HepG2 (cell line): ENCODE results near the gene TTC8. TPM values are rescaled to one million over a fixed set of nuclear protein-coding genes. Genes with fewer than 3 reads are reported as not detected.
A peak's percentile ranks its signal among the peaks of the same experiment; 100 is the strongest.

Experiments
- CBX5 ChIP-seq: sonication (generic); formaldehyde crosslinking; IDR thresholded peaks from 2 replicates; pipeline ENCODE4 v1.4.0; 2020; ENCODE audit warnings: missing genetic modification reagents, borderline replicate concordance
- CHD2 ChIP-seq: IDR thresholded peaks from 2 replicates; pipeline ENCODE4 v1.6.1; 2011; ENCODE audit warnings: low read depth, low read length, improper control_type of control experiment
- EHMT2 ChIP-seq: fragments of 200-600 bp; sonication (generic); IDR thresholded peaks from 2 replicates; pipeline ENCODE4 v1.7.0; 2017; ENCODE audit warnings: antibody characterized with exemption, low read depth, low read length, borderline replicate concordance
- HHEX ChIP-seq: IDR thresholded peaks from 2 replicates; pipeline ENCODE4 v1.6.1; 2016; ENCODE audit warnings: control low read depth
- KDM6A ChIP-seq: IDR thresholded peaks from 2 replicates; pipeline ENCODE4 v1.6.1; 2016; ENCODE audit warnings: low read depth
- NFYB ChIP-seq: sonication (generic); formaldehyde crosslinking; IDR thresholded peaks from 2 replicates; pipeline ENCODE4 v1.4.0; 2020; ENCODE audit warnings: missing genetic modification reagents
- RARA ChIP-seq: IDR thresholded peaks from 2 replicates; pipeline ENCODE4 v1.6.1; 2016; ENCODE audit warnings: missing genetic modification reagents, missing compliant biosample characterization
- RBM39 ChIP-seq: fragments of 200-400 bp; formaldehyde crosslinking; IDR thresholded peaks from one replicate; pipeline ENCODE4 v1.6.1; 2018; ENCODE audit warnings: antibody characterized with exemption, mild to moderate bottlenecking, low read depth, low read length; ENCODE audit not compliant: poor library complexity, severe bottlenecking
- SP140L ChIP-seq: sonication (generic); formaldehyde crosslinking; IDR thresholded peaks from 2 replicates; pipeline ENCODE4 v1.4.0; 2020; ENCODE audit warnings: missing genetic modification reagents, borderline replicate concordance
- TBX3 ChIP-seq: fragments of 450-650 bp; IDR thresholded peaks from 2 replicates; pipeline ENCODE4 v1.6.1; 2017; ENCODE audit warnings: antibody characterized with exemption, mild to moderate bottlenecking, inconsistent platforms, borderline replicate concordance
- TEAD2 ChIP-seq: sonication (generic); formaldehyde crosslinking; IDR thresholded peaks from 2 replicates; pipeline ENCODE4 v1.9.0; 2021; ENCODE audit warnings: missing genetic modification reagents
- ZIK1 ChIP-seq: sonication (generic); formaldehyde crosslinking; IDR thresholded peaks from 2 replicates; pipeline ENCODE4 v1.5.0; 2020; ENCODE audit warnings: mild to moderate bottlenecking, low read depth, missing genetic modification reagents, borderline replicate concordance
- ZNF234 ChIP-seq: sonication (generic); formaldehyde crosslinking; conservative IDR thresholded peaks from 2 replicates; pipeline ENCODE4 v1.5.1; 2020; ENCODE audit warnings: mild to moderate bottlenecking, missing genetic modification reagents
- ZNF263 ChIP-seq: sonication (generic); formaldehyde crosslinking; IDR thresholded peaks from 2 replicates; pipeline ENCODE4 v1.4.0; 2020; ENCODE audit warnings: missing genetic modification reagents
- ZNF3 ChIP-seq: IDR thresholded peaks from 2 replicates; pipeline ENCODE4 v1.7.0; 2017; ENCODE audit warnings: inconsistent platforms
- ZNF337 ChIP-seq: sonication (generic); formaldehyde crosslinking; IDR thresholded peaks from 2 replicates; pipeline ENCODE4 v1.5.1; 2020; ENCODE audit warnings: missing genetic modification reagents, low read depth, mild to moderate bottlenecking, borderline replicate concordance
- ZNF431 ChIP-seq: sonication (generic); formaldehyde crosslinking; IDR thresholded peaks from 2 replicates; pipeline ENCODE4 v1.9.0; 2022; ENCODE audit warnings: missing genetic modification reagents, low read depth, mild to moderate bottlenecking, borderline replicate concordance
- ZNF558 ChIP-seq: sonication (generic); formaldehyde crosslinking; IDR thresholded peaks from 2 replicates; pipeline ENCODE4 v1.9.0; 2022; ENCODE audit warnings: mild to moderate bottlenecking, missing genetic modification reagents, borderline replicate concordance
- ZNF792 ChIP-seq: IDR thresholded peaks from 2 replicates; pipeline ENCODE4 v1.6.1; 2016
- ZNF891 ChIP-seq: sonication (generic); formaldehyde crosslinking; IDR thresholded peaks from 2 replicates; pipeline ENCODE4 v1.5.0; 2020; ENCODE audit warnings: mild to moderate bottlenecking, missing genetic modification reagents
- ZSCAN21 ChIP-seq: sonication (generic); formaldehyde crosslinking; IDR thresholded peaks from 2 replicates; pipeline ENCODE4 v1.8.0; 2022; ENCODE audit warnings: mild to moderate bottlenecking, missing genetic modification reagents, moderate library complexity, borderline replicate concordance
- polyA plus RNA-seq, 8 experiments: library from polyadenylated mRNA; depleted of rRNA in 3 of 8; stranded (reverse) in 7 of 8; unstranded in 1 of 8; fragments of >200 nt; fragmentation: Illumina TruSeq in 4 of 8; extraction: Trizol in 4 of 8; gene quantifications; 2 replicates each; pipeline versions ENCODE4 v1.2.1 to v1.2.3, GENCODE V29; 2011 to 2016; ENCODE audit warnings: low read depth in 4 of 8, missing spikeins in 1 of 8, mixed read lengths in 1 of 8; ENCODE audit not compliant: insufficient read depth in 1 of 8
- total RNA-seq, 5 experiments: library from RNA; depleted of rRNA; stranded (reverse); fragments of >200 nt; fragmentation: Illumina TruSeq; extraction: Trizol; gene quantifications; 2 replicates each; pipeline ENCODE4 v1.2.3, GENCODE V29; 2016; ENCODE audit warnings: low read depth in 1 of 5
- TF ChIP-seq, protein P1 (sequence below): sonication (generic); formaldehyde crosslinking; IDR thresholded peaks from 2 replicates; pipeline ENCODE4 v1.4.0; 2020; ENCODE audit warnings: missing genetic modification reagents
- TF ChIP-seq, protein P2 (sequence below): IDR thresholded peaks from 2 replicates; pipeline ENCODE4 v1.6.1; 2016; ENCODE audit warnings: control low read depth
- TF ChIP-seq, protein P3 (sequence below): sonication (generic); formaldehyde crosslinking; IDR thresholded peaks from 2 replicates; pipeline ENCODE4 v1.4.0; 2020; ENCODE audit warnings: missing genetic modification reagents
- TF ChIP-seq, protein P4 (sequence below): sonication (generic); formaldehyde crosslinking; IDR thresholded peaks from 2 replicates; pipeline ENCODE4 v1.4.0; 2020; ENCODE audit warnings: missing genetic modification reagents, mild to moderate bottlenecking, borderline replicate concordance

The TTC8 gene
- total and polyA plus RNA-seq, 2 of the 13 experiments (the other 11 are each of a cell fraction or from before 2014, with no cell fraction given) = 13.8 to 15.2 TPM

DNA sequence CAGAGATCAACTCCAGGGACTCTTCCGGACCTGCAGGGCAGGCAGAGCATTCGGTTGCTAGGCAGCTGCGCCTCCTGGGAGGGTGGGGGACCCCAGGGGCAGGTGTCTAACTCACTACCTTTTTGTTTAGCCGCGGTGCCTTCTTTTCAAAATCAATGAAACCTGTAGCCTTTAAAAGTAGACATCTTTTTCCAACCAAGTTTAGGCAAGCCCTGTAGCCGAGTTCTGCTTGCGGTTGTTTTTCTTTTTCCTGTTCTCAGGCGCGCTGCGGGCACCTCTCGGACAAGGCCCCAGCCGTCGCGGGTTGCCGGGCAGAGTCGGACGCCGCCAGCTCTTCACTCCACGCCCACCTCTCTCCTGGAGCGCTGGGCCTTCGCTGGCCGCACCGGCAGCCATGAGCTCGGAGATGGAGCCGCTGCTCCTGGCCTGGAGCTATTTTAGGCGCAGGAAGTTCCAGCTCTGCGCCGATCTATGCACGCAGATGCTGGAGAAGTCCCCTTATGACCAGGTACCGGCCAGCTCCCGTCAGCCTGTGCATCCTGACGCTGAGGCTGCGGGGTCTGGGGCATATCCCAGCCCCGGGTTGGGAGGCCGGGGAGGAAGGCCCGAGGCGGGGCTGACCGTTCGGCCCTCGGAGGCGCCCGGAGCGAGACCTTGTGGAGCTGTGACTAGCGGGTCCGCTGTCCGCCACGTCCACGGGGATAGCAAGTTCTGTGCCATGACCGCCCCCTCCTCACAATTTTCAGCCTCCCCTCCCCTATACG is at the start of gene TTC8 (continued):
- TF ChIP-seq CBX5 (CRISPR knock-in tag) (peak; percentile 43; the same call in 1 of the 2 replicates), KDM6A (CRISPR knock-in tag) (no peak), EHMT2 (0 out of 2 replicates have a peak, but pooled peaks have one; percentile 49), ZNF3 (CRISPR knock-in tag) (peak; percentile 64), RARA (CRISPR knock-in tag) (no peak), SP140L (CRISPR knock-in tag) (peak; percentile 52; the same call in 1 of the 2 replicates), ZNF337 (CRISPR knock-in tag) (no peak), ZNF792 (CRISPR knock-in tag) (0 out of 2 replicates have a peak, but pooled peaks have one; percentile 32), RBM39 (no peak), TEAD2 (CRISPR knock-in tag) (no peak), ZNF558 (no peak), NFYB (CRISPR knock-in tag) (no peak), HHEX (CRISPR knock-in tag) (no peak), ZNF891 (CRISPR knock-in tag) (peak; percentile 90; the same call in 1 of the 2 replicates), ZNF431 (no peak), CHD2 (no peak), ZIK1 (peak; percentile 60; the same call in 1 of the 2 replicates), ZNF263 (0 out of 2 replicates have a peak, but pooled peaks have one; percentile 25), ZSCAN21 (peak; percentile 46; the same call in 1 of the 2 replicates), TBX3 (no peak), ZNF234 (CRISPR knock-in tag) (no peak)
- TF ChIP-seq, protein P1, sequence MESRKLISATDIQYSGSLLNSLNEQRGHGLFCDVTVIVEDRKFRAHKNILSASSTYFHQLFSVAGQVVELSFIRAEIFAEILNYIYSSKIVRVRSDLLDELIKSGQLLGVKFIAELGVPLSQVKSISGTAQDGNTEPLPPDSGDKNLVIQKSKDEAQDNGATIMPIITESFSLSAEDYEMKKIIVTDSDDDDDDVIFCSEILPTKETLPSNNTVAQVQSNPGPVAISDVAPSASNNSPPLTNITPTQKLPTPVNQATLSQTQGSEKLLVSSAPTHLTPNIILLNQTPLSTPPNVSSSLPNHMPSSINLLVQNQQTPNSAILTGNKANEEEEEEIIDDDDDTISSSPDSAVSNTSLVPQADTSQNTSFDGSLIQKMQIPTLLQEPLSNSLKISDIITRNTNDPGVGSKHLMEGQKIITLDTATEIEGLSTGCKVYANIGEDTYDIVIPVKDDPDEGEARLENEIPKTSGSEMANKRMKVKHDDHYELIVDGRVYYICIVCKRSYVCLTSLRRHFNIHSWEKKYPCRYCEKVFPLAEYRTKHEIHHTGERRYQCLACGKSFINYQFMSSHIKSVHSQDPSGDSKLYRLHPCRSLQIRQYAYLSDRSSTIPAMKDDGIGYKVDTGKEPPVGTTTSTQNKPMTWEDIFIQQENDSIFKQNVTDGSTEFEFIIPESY (CRISPR knock-in tag) = no peak
- TF ChIP-seq, protein P2, sequence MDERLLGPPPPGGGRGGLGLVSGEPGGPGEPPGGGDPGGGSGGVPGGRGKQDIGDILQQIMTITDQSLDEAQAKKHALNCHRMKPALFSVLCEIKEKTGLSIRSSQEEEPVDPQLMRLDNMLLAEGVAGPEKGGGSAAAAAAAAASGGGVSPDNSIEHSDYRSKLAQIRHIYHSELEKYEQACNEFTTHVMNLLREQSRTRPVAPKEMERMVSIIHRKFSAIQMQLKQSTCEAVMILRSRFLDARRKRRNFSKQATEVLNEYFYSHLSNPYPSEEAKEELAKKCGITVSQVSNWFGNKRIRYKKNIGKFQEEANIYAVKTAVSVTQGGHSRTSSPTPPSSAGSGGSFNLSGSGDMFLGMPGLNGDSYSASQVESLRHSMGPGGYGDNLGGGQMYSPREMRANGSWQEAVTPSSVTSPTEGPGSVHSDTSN (CRISPR knock-in tag) = no peak
- TF ChIP-seq, protein P3, sequence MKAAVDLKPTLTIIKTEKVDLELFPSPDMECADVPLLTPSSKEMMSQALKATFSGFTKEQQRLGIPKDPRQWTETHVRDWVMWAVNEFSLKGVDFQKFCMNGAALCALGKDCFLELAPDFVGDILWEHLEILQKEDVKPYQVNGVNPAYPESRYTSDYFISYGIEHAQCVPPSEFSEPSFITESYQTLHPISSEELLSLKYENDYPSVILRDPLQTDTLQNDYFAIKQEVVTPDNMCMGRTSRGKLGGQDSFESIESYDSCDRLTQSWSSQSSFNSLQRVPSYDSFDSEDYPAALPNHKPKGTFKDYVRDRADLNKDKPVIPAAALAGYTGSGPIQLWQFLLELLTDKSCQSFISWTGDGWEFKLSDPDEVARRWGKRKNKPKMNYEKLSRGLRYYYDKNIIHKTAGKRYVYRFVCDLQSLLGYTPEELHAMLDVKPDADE = no peak
- TF ChIP-seq, protein P4, sequence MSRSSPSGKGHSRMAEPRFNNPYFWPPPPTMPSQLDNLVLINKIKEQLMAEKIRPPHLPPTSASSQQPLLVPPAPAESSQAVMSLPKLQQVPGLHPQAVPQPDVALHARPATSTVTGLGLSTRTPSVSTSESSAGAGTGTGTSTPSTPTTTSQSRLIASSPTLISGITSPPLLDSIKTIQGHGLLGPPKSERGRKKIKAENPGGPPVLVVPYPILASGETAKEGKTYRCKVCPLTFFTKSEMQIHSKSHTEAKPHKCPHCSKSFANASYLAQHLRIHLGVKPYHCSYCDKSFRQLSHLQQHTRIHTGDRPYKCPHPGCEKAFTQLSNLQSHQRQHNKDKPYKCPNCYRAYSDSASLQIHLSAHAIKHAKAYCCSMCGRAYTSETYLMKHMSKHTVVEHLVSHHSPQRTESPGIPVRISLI (CRISPR knock-in tag) = no peak; the same call in 1 of the 2 replicates
